Globus pallidus (tissue), 1 donor: ENCODE data around the gene NDRG4.

ENCODE experiments used
- DNase-seq: peaks from one replicate; pipeline ENCODE4 v3.0.0-alpha.2; 2015; ENCODE audit warnings: low spot score

NDRG4 gene

GRCh38 chr16:58543685-58544084 is 43.7 kb downstream of the NDRG4 start:
- no peak for DNase-seq

- no peak for DNase-seq
These were observed 48.4 kb downstream of the NDRG4 start for GRCh38 chr16:58548378-58548777.

GRCh38 chr16:58551496-58551895 is 51.6 kb downstream of the NDRG4 start:
- no peak for DNase-seq

- DNase-seq: no peak
These were observed 56.7 kb downstream of the NDRG4 start for GRCh38 chr16:58556678-58557077.
